HCT116 (cell line): ENCODE results near the gene HOXD10.

Source experiments
- ELF1 ChIP-seq: IDR thresholded peaks from 2 replicates; pipeline ENCODE4 v1.6.1; 2012; ENCODE audit warnings: low read depth, borderline replicate concordance
- EZH2 ChIP-seq: fragments of 200-600 bp; sonication (generic); IDR thresholded peaks from 2 replicates; pipeline ENCODE4 v1.6.1; 2017; ENCODE audit warnings: antibody characterized with exemption, mixed run types
- EZH2phosphoT487 ChIP-seq: fragments of 200-600 bp; IDR thresholded peaks from 2 replicates; pipeline ENCODE4 v1.6.1; 2018; ENCODE audit warnings: antibody characterized with exemption, borderline replicate concordance
- JUND ChIP-seq: IDR thresholded peaks from 2 replicates; pipeline ENCODE4 v1.6.1; 2012
- POLR2A ChIP-seq: IDR thresholded peaks from 2 replicates; pipeline ENCODE4 v1.7.0; 2011; ENCODE audit warnings: borderline replicate concordance; ENCODE audit not compliant: insufficient read depth, insufficient read length; ENCODE audit errors: extremely low read depth
- RAD21 ChIP-seq: IDR thresholded peaks from 2 replicates; pipeline ENCODE4 v1.6.1; 2012; ENCODE audit warnings: low read depth, mild to moderate bottlenecking
- SRF ChIP-seq: IDR thresholded peaks from 2 replicates; pipeline ENCODE4 v1.6.1; 2012; ENCODE audit warnings: low read depth
- YY1 ChIP-seq: IDR thresholded peaks from 2 replicates; pipeline ENCODE4 v1.6.1; 2011; ENCODE audit warnings: low read length, low read depth, moderate library complexity, mild to moderate bottlenecking; ENCODE audit not compliant: insufficient replicate concordance; ENCODE audit errors: extremely low read depth
- ZNF274 ChIP-seq: fragments of 200-500 bp; sonication (Bioruptor generic); IDR thresholded peaks from 2 replicates; pipeline ENCODE4 v1.6.1; 2014; ENCODE audit warnings: mild to moderate bottlenecking, low read depth, low read length, inconsistent platforms
- TF ChIP-seq, protein P1 (sequence below), 3 experiments: fragments of 200-600 bp in 1 of 3; sonication (generic) in 1 of 3; IDR thresholded peaks in 2 of 3; conservative IDR thresholded peaks in 1 of 3; 2 replicates each; pipeline ENCODE4 v1.5.1; 2012 to 2017; ENCODE audit warnings: low read depth in 2 of 3, low read length in 2 of 3, antibody characterized with exemption in 1 of 3, borderline replicate concordance in 1 of 3, control low read depth in 1 of 3, mild to moderate bottlenecking in 1 of 3, mixed read lengths in 1 of 3, mixed run types in 1 of 3, moderate library complexity in 1 of 3; ENCODE audit not compliant: insufficient read depth in 1 of 3
- TF ChIP-seq, protein P2 (sequence below): IDR thresholded peaks from 2 replicates; pipeline ENCODE4 v1.6.1; 2012
- TF ChIP-seq, protein P3 (sequence below): IDR thresholded peaks from 2 replicates; pipeline ENCODE4 v1.6.1; 2012

DNA sequence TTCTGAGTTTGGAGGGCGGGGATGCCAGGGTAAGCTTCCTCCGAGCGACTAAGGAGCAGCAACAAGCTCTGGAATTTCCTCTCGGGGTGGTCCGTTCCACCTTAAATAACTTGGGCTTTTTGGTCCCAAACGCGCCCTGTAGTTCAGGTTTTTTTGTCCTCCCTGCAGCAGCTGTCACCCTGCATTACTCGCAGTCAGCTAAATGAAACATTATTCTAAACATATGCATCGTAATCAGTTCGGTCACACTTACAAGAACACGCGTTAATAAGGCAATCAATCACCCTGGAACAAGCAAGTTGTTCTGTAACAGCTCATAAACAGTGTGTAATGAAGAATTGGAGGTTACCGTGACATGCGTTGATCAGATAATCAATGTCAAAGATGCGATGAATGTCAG, 41.1 kb upstream of the HOXD10 start:
- TF ChIP-seq POLR2A (no peak), EZH2phosphoT487 (no peak), EZH2 (no peak), YY1 (no peak), ELF1 (no peak), ZNF274 (no peak), JUND (no peak), SRF (no peak), RAD21 (no peak)
- TF ChIP-seq, protein P1, sequence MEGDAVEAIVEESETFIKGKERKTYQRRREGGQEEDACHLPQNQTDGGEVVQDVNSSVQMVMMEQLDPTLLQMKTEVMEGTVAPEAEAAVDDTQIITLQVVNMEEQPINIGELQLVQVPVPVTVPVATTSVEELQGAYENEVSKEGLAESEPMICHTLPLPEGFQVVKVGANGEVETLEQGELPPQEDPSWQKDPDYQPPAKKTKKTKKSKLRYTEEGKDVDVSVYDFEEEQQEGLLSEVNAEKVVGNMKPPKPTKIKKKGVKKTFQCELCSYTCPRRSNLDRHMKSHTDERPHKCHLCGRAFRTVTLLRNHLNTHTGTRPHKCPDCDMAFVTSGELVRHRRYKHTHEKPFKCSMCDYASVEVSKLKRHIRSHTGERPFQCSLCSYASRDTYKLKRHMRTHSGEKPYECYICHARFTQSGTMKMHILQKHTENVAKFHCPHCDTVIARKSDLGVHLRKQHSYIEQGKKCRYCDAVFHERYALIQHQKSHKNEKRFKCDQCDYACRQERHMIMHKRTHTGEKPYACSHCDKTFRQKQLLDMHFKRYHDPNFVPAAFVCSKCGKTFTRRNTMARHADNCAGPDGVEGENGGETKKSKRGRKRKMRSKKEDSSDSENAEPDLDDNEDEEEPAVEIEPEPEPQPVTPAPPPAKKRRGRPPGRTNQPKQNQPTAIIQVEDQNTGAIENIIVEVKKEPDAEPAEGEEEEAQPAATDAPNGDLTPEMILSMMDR (IDR thresholded peaks at IDR 0.05 in 2 of 3, conservative IDR thresholded peaks at IDR 0.05 in 1 of 3; ENCODE audit: borderline replicate concordance in 1 of 3, insufficient read depth in 1 of 3, low read depth in 2 of 3, low read length in 2 of 3) = no peak
- TF ChIP-seq, protein P2, sequence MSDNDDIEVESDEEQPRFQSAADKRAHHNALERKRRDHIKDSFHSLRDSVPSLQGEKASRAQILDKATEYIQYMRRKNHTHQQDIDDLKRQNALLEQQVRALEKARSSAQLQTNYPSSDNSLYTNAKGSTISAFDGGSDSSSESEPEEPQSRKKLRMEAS = no peak
- TF ChIP-seq, protein P3, sequence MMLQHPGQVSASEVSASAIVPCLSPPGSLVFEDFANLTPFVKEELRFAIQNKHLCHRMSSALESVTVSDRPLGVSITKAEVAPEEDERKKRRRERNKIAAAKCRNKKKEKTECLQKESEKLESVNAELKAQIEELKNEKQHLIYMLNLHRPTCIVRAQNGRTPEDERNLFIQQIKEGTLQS = no peak
